Stimulated activated CD4-positive, alpha-beta T cell treated with anti-CD3 and anti-CD28 coated beads, Interleukin-12 subunit alpha, Interleukin-12 subunit beta, amount 100 ng/mL, for 24 hours (primary cell): ENCODE measurements around the gene YES1.
"Not testable (repeated sequence)": the region's sequence is repeated elsewhere in the genome, so short reads cannot be mapped to it uniquely, and the experiment has no call there.

ENCODE experiments used
- DNase-seq, 2 experiments: peaks; one replicate each; pipeline ENCODE4 v3.0.0-alpha.2; 2020; ENCODE audit warnings: low read depth in 2 of 2

The YES1 gene

DNA sequence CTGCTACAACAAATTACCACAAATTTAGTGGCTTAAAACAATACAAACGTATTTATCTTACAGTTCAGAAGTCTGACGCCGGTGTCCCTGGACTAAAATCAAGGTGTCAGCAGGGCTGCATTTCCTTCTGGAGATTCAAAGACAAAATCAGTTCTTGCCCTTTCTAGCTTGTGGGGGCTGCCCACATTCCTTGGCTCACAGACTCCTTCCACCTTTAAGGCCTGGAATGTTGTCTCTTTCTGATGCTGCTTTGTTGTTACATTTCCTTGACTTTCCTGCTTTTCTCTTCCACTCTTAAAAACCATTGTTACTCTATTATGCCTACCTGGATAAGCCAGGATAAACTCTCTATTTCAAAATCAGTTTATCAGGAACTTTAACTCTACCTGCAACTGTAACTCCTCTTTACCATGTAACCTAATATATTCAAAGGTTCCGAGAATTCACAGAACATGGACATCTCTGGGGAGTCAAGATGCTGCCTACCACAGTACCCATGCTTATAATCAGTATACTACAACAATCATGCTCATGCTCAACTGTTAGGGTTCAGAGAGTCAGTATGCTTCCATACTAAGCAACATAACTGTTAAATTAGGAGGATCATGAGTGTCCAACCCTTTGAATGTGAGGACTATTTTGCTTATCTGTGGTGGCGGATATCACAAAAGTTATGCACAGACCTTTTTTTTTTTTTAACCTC is 27.4 kb downstream of the YES1 start:
- DNase-seq, result no peak

- no peak for DNase-seq
Measured at GRCh38 chr18:778194-778927, 33.7 kb downstream of the YES1 start.

GRCh38 chr18:777021-777420 is 35.0 kb downstream of the YES1 start:
- no peak for DNase-seq

- not testable (repeated sequence) for DNase-seq
Measured at GRCh38 chr18:776044-776443, 36.0 kb downstream of the YES1 start.

DNA sequence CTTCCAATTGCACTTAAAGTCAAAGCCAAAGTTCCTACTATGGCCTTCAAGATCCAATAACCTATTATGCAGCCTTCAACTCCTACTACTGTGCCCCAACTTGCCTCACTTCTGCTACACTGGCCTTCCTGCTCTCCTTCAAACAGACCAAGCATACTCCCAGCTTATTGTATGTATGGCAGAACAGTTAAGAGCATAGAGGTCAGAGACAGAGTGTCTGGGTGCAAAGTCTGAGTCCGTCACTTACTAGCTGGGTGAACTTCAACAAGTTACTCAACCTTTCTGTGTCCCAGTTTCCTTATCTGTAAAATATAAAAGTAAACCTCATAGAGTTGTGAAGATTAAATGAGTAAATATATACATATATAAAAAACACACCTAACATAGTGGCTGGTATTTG is 37.2 kb downstream of the YES1 start:
- DNase-seq, result no peak

- no peak for DNase-seq
Measured at GRCh38 chr18:773980-774624, 37.9 kb downstream of the YES1 start.

- DNase-seq, result no peak
Measured at GRCh38 chr18:770583-770961, 41.5 kb downstream of the YES1 start.

DNA sequence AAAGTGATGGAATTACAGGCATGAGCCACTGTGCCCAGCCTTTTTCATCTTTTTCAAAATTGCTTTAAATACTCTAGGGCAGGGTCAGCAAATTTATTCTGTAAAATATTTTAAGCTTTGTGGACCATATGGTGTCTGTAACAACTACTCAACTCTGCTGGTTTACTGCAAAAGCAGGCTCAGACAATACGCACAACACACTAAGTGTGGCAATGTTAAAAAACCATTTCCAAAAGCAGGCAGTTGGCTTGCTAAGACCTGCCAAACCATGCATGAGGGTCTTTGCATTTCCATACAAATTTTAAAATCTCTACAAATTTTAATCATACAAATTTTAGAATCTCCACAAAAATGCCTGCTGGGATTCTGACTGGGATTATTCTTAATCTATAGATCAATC is 44.1 kb downstream of the YES1 start:
- DNase-seq, result no peak

- no peak for DNase-seq
Measured at GRCh38 chr18:767084-767882, 44.8 kb downstream of the YES1 start.

GRCh38 chr18:766550-766860 is 45.5 kb downstream of the YES1 start:
- DNase-seq, result no peak

DNA sequence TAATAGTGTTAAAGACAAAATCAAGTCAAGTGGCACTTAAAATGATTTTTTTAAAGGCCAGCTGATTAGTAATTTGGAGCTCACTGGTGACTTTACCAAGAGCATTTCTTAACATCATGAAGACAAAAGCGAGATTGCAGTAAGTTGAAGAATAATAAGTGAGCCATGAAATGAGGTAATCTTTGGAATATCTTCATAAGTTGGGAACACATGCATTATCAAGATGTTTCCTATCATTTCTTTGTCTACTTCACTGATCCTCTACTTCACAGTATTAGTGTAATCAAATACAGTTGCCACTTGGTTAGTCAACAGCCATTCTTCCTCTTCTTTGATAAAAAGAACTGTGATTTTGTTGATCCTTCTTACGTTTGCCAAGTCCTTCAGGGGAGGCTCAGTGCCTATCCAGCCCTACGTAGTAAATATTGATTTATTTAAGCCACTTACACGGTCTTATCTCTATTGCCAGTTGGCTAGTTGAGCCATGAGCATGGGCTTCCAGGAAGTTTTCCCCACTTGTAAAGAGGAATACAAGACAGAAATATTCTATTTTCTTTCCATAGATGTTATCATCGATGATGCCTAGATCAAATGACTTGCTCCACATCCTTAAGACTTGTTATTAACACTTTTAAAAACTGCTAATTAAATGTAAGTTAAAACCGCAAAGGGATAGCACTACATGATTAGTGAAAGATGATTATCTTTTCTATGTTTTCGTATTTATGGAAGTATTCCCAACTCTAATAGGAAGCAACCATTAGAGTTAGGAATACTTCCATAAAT is 46.1 kb downstream of the YES1 start:
- no peak for DNase-seq

DNA sequence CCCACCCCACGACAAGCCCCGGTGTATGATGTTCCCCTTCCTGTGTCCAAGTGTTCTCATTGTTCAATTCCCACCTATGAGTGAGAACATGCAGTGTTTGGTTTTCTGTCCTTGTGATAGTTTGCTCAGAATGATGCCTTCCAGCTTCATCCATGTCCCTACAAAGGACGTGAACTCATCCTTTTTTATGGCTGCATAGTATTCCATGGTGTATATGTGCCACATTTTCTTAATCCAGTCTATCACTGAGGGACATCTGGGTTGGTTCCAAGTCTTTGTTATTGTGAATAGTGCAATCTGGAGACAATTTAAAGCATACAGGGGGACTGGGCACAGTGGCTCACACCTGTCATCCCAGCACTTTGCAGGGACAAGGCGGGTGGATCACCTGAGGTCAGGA is 52.2 kb downstream of the YES1 start:
- DNase-seq, result not testable (repeated sequence)

- DNase-seq, result no peak
Measured at GRCh38 chr18:755506-755905, 56.5 kb downstream of the YES1 start.

- DNase-seq, result no peak
Measured at GRCh38 chr18:754656-755055, 57.4 kb downstream of the YES1 start.

DNA sequence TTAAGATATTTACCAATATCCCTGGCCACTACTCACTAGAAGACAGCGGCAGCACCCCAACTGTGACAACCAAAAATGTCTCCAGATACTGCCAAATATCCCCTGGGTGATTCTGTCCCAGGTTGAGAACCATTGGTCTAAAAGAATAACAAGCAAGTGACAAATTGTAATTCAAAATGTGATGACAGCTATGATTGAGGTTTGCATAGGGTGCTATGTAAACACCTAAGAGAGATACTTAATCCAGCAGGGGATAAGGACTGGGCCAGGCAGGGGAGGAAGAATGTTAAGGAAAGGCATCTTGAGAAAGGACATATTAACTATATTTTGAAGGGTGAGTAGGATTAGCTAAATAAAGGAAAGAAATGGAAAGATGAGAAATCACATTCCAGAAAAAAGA is 61.6 kb downstream of the YES1 start:
- DNase-seq, result no peak

DNA sequence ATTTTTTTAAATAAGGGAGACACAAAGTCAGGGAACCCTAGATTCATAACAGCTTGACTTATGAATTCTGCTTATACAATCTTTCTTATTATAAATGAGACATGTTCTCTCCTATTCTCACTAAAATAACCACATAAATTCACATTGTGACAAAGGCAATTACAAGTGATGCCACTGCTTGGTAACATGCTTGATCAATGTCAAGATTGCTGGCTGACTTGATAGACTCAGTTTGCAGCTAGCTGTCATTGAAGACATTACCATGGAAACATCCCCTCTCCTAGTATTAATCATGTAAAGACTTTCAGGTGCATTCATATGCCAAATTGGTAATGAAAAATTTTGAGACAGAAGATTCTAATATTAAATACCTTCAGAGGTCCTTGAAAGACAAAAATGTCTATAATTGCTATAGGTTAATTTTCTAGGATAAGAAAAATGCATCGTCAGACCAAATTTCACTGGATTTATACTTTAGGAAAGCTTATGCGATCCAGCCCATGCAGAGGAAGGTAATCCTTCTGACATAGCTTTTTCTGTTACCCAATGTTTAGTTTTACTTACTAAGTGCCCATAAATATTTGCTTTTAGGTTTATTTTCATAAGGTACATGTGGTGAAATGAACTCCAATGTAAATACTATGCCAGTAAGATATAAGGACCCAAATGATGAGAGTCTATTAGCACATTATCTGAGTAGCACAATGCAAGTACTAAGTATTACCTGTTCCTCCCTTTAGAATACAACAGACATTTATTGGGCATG is 67.0 kb downstream of the YES1 start:
- no peak for DNase-seq

DNA sequence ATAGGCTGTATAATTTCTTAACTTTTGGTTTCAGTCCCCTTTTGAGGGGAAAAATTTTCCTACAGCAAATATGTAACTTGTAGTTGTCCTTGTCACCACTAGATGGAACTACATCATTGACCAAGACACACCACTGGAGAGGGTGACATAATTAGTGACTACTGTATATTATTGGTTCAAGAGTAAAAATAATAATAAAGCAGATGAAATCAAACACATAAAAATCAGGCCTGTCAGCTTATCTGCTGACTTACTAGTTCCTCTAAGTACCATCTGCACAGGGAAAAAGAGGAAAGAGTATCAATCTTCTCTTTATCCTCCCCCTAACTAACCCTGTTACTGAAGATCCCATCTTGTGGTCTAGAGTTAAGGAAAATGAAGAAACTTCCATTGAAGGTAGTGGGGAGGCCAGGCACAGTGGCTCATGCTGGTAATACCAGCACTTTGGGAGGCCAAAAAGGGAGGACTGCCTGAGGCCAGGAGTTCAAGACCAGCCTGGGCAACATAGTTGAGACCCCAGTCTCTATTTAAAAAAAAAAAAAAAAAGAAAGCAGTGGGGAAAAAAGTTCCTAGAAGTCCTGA is 70.0 kb downstream of the YES1 start:
- no peak for DNase-seq

DNA sequence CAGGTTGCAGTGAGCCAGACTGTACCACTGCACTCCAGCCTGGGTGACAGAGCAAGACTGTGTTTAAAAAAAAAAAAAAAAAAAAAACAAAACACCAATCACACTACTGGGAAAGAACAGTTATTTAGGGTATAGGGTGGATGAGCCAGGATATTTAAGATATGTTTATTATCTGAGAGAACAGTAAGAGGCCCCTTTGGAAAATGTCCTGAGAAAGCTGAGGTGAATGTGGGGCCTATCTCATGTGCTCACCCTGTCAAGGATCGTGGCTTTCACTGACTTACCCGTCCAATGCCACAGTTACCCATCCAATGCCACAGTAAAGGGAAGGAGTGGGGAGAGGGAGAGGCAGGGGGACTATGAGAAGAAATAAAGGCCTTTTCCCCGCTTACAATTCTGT is 79.7 kb downstream of the YES1 start:
- DNase-seq, result no peak

DNA sequence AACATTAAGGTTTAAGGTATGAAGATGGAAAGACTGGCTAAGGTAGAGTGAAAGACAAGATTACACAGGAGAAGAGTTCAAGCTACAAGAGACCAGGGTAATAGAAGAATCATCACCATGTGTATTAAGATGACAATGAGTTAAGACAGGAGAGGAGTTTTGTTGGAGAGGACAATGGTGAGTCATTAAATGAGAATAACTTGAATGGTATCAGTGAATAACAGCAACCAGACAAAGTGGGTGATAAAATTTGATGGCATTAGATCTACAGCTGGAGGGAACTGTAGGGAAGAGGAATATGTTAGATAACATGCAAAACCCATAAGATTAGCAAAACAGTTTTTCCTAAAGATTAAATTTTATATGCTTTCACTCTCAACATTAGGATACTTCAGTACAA is 80.9 kb downstream of the YES1 start:
- DNase-seq, result no peak

DNA sequence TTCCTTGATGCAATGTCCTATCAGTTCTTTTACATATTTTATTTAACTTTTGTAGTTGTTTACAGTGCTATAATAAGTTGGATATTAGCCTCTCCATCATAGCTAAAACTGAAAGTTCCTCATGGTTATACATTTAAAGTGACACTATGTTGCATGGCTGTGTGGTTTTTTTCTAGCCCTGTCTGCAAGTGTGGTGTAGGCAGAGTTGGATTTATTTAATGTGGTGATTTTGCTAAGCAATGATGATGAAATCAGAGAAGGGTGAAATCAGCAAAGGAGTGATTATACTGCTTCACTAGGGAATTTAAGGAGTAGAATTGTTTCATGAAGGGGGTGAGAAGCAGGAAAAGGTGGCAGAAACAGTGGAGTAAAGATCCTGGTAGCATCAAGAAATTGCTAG is 81.3 kb downstream of the YES1 start:
- no peak for DNase-seq

DNA sequence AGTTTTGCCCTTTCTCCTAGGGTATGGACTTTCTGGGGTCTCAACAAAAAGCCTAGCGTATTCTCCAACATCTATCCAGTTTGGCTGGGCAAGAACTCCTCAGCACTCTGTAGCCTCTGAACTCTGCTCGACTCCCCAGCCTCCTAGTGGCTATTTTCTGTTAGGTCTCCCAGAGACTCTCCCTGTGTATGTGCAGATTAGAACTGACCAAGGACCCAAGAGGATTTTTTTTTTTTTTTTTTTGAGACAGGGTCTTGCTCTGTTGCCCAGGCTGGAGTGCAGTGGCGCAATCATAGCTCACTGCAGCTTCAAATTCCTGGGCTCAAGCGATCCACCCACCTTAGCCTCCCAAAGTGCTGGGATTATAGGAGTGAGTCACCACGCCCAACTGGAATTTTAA is 81.9 kb downstream of the YES1 start:
- DNase-seq, result not testable (repeated sequence)
